Stimulated activated CD8-positive, alpha-beta memory T cell treated with anti-CD3 and anti-CD28 coated beads, Interleukin-12 subunit alpha, Interleukin-12 subunit beta, amount 100 ng/mL, for 24 hours (primary cell): ENCODE measurements around the gene EFCAB11.
"Not testable (repeated sequence)": the region's sequence is repeated elsewhere in the genome, so short reads cannot be mapped to it uniquely, and the experiment has no call there.

Source experiments
- DNase-seq: peaks from one replicate; pipeline ENCODE4 v3.0.0-alpha.2; 2020; ENCODE audit errors: extremely low read depth

The EFCAB11 gene

GRCh38 chr14:89911010-89911919, 43.3 kb downstream of the EFCAB11 start:
- no peak for DNase-seq

GRCh38 chr14:89910691-89911009, 43.9 kb downstream of the EFCAB11 start:
- no peak for DNase-seq

GRCh38 chr14:89909586-89909985, 44.9 kb downstream of the EFCAB11 start:
- no peak for DNase-seq

GRCh38 chr14:89908712-89909450, 45.6 kb downstream of the EFCAB11 start:
- no peak for DNase-seq

GRCh38 chr14:89907655-89908054, 46.9 kb downstream of the EFCAB11 start:
- no peak for DNase-seq

GRCh38 chr14:89906000-89906399, 48.5 kb downstream of the EFCAB11 start:
- no peak for DNase-seq

- DNase-seq, result no peak
Measured at GRCh38 chr14:89903340-89903952, 51.1 kb downstream of the EFCAB11 start.

GRCh38 chr14:89902881-89903280, 51.6 kb downstream of the EFCAB11 start:
- DNase-seq, result no peak

- DNase-seq, result no peak
Measured at GRCh38 chr14:89900802-89901201, 53.7 kb downstream of the EFCAB11 start.

GRCh38 chr14:89899917-89900663, 54.4 kb downstream of the EFCAB11 start:
- DNase-seq, result no peak

- DNase-seq, result no peak
Measured at GRCh38 chr14:89899291-89899690, 55.2 kb downstream of the EFCAB11 start.

- DNase-seq, result not testable (repeated sequence)
Measured at GRCh38 chr14:89893388-89893787, 61.1 kb downstream of the EFCAB11 start.

GRCh38 chr14:89892953-89893352, 61.6 kb downstream of the EFCAB11 start:
- DNase-seq, result no peak

- not testable (repeated sequence) for DNase-seq
Measured at GRCh38 chr14:89891721-89892120, 62.8 kb downstream of the EFCAB11 start.

GRCh38 chr14:89891055-89891454, 63.5 kb downstream of the EFCAB11 start:
- DNase-seq, result no peak

GRCh38 chr14:89890589-89890988, 63.9 kb downstream of the EFCAB11 start:
- no peak for DNase-seq

GRCh38 chr14:89889626-89890025, 64.9 kb downstream of the EFCAB11 start:
- DNase-seq, result no peak

- no peak for DNase-seq
Measured at GRCh38 chr14:89884761-89885160, 69.8 kb downstream of the EFCAB11 start.

- DNase-seq, result no peak
Measured at GRCh38 chr14:89881839-89882238, 72.7 kb downstream of the EFCAB11 start.

GRCh38 chr14:89874091-89874490, 80.4 kb downstream of the EFCAB11 start:
- DNase-seq, result not testable (repeated sequence)

- no peak for DNase-seq
Measured at GRCh38 chr14:89870316-89870715, 84.2 kb downstream of the EFCAB11 start.

GRCh38 chr14:89869606-89870005, 84.9 kb downstream of the EFCAB11 start:
- DNase-seq, result no peak
